ENCODE measurements around the gene SCYL2. TPM values are rescaled to one million over a fixed set of nuclear protein-coding genes. Genes with fewer than 3 reads are reported as not detected.

The SCYL2 gene
- total RNA-seq, 1 donor from 2014 or later = 48.4 TPM

DNA sequence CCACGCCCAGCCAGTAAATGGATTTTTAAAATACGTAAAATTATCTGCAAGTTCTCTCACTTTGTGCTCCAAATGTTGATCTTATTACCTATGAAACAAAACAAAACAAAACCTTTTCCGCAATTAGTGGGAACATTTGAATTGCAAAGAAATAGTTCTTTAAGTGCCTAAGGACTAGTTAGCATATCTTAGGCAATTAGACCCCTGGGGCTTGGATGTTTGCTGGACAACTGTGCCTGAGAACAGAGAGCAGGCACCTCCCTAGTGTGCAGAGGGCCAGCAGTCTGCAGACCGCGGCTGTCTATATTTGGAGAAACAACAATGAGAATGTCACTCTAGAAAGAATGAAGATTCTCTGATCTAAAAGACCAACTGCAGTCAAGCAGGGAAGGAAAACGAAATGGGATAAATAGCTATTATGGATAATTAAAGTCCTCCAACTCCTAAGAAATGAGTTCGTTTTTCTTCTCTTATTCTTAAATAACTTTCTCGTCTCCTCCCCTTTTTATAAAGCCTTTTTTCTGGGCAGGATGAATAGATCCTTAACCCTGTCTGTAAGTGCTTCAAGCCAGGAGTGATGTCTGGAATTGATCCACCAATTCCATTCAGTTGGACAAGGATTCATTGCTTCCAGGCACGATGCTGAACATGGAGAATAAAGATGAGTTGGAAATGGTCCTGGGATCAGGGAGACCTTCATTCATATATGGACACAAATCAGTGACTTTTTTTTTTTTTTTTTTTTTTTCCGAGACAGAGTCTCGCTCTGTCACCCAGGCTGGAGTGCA is 106.1 kb downstream of the SCYL2 start:
- no peaks in the 10 kb centered on the region for H3K36me3 Mint-ChIP-seq (ENCODE audit: unreplicated experiment)
- H3K27ac Mint-ChIP-seq (ENCODE audit: unreplicated experiment) = no peak overlapping the region
- peaks cover 4% of the 10 kb centered on the region for H3K9me3 Mint-ChIP-seq (ENCODE audit: unreplicated experiment)
- peaks cover 15% of the 10 kb centered on the region for H3K27me3 Mint-ChIP-seq (ENCODE audit: unreplicated experiment)
- no peak for DNase-seq (ENCODE audit: extremely low spot score, unreplicated experiment)
- TF ChIP-seq, protein P1, sequence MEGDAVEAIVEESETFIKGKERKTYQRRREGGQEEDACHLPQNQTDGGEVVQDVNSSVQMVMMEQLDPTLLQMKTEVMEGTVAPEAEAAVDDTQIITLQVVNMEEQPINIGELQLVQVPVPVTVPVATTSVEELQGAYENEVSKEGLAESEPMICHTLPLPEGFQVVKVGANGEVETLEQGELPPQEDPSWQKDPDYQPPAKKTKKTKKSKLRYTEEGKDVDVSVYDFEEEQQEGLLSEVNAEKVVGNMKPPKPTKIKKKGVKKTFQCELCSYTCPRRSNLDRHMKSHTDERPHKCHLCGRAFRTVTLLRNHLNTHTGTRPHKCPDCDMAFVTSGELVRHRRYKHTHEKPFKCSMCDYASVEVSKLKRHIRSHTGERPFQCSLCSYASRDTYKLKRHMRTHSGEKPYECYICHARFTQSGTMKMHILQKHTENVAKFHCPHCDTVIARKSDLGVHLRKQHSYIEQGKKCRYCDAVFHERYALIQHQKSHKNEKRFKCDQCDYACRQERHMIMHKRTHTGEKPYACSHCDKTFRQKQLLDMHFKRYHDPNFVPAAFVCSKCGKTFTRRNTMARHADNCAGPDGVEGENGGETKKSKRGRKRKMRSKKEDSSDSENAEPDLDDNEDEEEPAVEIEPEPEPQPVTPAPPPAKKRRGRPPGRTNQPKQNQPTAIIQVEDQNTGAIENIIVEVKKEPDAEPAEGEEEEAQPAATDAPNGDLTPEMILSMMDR (IDR thresholded peaks at IDR 0.05) = no peak
- no peak overlapping the region for H3K4me3 Mint-ChIP-seq (ENCODE audit: unreplicated experiment)
- H3K4me1 Mint-ChIP-seq (ENCODE audit: unreplicated experiment) = peaks cover 7% of the 10 kb centered on the region

GRCh38 chr12:100375038-100375735 is 108.2 kb downstream of the SCYL2 start:
- peaks cover 15% of the 10 kb centered on the region for H3K27me3 Mint-ChIP-seq (ENCODE audit: unreplicated experiment)
- no peak for DNase-seq (ENCODE audit: extremely low spot score, unreplicated experiment)
- H3K4me3 Mint-ChIP-seq (ENCODE audit: unreplicated experiment) = no peak overlapping the region
- H3K27ac Mint-ChIP-seq (ENCODE audit: unreplicated experiment) = no peak overlapping the region
- peaks cover 7% of the 10 kb centered on the region for H3K4me1 Mint-ChIP-seq (ENCODE audit: unreplicated experiment)
- H3K36me3 Mint-ChIP-seq (ENCODE audit: unreplicated experiment) = no peaks in the 10 kb centered on the region
- TF ChIP-seq, protein P1 (IDR thresholded peaks at IDR 0.05) = no peak
- H3K9me3 Mint-ChIP-seq (ENCODE audit: unreplicated experiment) = no peaks in the 10 kb centered on the region

GRCh38 chr12:100376161-100376560 is 109.2 kb downstream of the SCYL2 start:
- TF ChIP-seq, protein P1 (IDR thresholded peaks at IDR 0.05) = no peak
- DNase-seq (ENCODE audit: extremely low spot score, unreplicated experiment) = no peak
- Mint-ChIP-seq H3K27ac (ENCODE audit: unreplicated experiment) (no peak overlapping the region), H3K4me3 (ENCODE audit: unreplicated experiment) (no peak overlapping the region), H3K27me3 (ENCODE audit: unreplicated experiment) (peaks cover 15% of the 10 kb centered on the region), H3K9me3 (ENCODE audit: unreplicated experiment) (no peaks in the 10 kb centered on the region), H3K4me1 (ENCODE audit: unreplicated experiment) (peaks cover 7% of the 10 kb centered on the region), H3K36me3 (ENCODE audit: unreplicated experiment) (no peaks in the 10 kb centered on the region)

DNA sequence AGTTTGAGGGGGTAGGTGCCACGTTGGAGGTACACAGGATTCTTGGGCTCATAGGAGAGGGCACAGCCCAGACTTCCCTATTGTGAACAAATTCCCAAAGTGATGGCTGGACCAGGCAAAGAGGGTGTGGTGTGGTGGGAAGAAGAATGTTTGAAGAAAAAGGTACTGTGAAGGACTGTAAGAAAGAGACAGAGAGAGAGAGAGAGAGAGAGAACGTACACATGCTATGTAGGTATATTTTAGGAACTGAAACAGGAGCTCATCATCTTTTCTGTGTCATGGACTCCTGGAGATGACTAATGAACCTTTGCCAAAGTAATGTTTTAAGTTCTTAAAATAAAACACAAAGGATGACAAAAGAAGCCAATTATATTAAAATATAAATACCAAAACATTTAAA is 114.4 kb downstream of the SCYL2 start:
- no peaks in the 10 kb centered on the region for H3K4me1 Mint-ChIP-seq (ENCODE audit: unreplicated experiment)

More for the DNA sequence above, 114.4 kb downstream of the SCYL2 start:
- H3K4me3 Mint-ChIP-seq (ENCODE audit: unreplicated experiment) = no peak overlapping the region
- H3K9me3 Mint-ChIP-seq (ENCODE audit: unreplicated experiment) = no peaks in the 10 kb centered on the region
- DNase-seq (ENCODE audit: extremely low spot score, unreplicated experiment) = no peak
- H3K27me3 Mint-ChIP-seq (ENCODE audit: unreplicated experiment) = peaks cover 5% of the 10 kb centered on the region
- no peak overlapping the region for H3K27ac Mint-ChIP-seq (ENCODE audit: unreplicated experiment)
- TF ChIP-seq, protein P1 (IDR thresholded peaks at IDR 0.05) = no peak
- H3K36me3 Mint-ChIP-seq (ENCODE audit: unreplicated experiment) = no peaks in the 10 kb centered on the region

All from osteocyte (in vitro differentiated cells).